ENCODE data around the gene PAF1. TPM values are rescaled to one million over a fixed set of nuclear protein-coding genes. Genes with fewer than 3 reads are reported as not detected.

Gene PAF1
- total RNA-seq, 1 donor from 2014 or later = 34.5 TPM

DNA sequence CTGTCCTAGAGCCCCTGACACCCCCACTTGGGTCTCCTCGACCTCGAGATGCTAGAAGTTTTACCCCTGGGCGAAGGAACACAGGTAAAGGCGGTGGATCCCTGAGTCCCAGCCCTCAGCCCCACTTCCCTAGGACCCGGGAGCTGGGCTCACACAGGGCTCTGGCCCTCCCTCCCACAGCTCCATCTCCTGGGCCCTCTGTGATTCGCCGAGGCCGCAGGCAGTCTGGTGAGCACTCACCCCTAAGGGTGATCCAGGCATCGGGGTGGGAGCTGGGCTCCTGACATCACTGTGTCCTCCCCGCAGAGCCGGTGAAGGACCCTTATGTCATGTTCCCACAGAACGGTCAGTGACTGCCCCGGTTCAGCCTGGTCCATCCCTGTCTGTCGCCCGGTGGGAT is 29.9 kb upstream of the PAF1 start:
- peak; percentile 49 for DNase-seq (ENCODE audit: missing footprints)

DNA sequence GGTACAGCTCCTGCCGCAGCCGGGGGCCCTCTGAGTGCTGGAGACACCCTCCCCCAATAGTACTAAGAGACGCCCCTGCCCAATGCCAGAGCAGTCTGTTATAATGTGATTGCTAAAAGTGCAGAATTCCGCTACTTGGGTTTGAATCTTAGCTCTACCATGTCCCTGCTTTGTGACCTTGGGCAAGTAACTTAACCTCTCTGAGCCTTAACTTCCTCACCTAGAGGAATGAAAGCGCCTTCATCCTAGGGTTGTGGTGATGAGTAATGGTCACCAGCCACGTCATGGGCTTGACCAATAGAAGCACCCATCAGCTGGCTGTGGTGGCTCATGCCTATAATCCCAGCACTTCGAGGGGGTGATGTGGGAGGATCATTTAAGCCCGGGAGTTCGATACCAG is 28.1 kb upstream of the PAF1 start:
- intact Hi-C loops (cut with DNase I) = no loop called here
- ATAC-seq = no peak
- no peak for DNase-seq (ENCODE audit: missing footprints)

More for the DNA sequence above, 29.9 kb upstream of the PAF1 start:
- ATAC-seq = no peak
- intact Hi-C loops (cut with DNase I) = no loop called here

DNA sequence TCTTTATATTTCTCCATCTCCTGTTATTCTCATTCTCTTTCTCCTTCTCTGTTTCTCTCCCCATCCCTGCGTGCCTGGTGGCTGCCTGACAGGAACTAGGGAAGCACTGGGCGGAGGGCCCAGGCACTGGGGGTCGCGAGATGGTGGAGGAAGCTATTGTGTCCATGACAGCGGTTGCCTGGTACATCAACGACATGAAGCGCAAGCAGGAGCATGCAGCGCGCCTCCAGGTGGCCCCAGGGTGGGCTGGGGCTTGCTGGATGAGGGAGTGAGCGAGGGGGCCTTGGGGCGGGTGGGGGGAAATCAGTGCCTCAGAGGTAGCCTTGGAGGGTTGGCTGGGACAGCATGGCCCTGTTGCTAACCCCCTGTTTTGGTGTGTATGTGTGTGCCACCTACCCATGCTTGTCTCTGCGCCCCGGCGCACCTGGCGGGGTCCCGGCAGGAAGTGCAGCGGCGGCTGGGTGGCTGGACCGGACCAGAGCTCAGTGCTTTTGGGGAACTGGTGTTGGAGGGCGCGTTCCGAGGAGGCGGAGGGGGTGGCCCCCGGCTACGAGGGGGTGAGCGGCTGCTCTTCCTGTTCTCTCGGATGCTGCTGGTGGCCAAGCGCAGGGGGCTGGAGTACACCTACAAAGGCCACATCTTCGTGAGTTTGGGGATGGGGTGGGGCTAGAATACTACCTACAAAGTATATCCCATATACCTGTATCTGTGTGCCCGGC is 26.7 kb upstream of the PAF1 start:
- DNase-seq (ENCODE audit: missing footprints) (no peak), ATAC-seq (no peak)
- intact Hi-C loops (cut with DNase I) = no loop called here

DNA sequence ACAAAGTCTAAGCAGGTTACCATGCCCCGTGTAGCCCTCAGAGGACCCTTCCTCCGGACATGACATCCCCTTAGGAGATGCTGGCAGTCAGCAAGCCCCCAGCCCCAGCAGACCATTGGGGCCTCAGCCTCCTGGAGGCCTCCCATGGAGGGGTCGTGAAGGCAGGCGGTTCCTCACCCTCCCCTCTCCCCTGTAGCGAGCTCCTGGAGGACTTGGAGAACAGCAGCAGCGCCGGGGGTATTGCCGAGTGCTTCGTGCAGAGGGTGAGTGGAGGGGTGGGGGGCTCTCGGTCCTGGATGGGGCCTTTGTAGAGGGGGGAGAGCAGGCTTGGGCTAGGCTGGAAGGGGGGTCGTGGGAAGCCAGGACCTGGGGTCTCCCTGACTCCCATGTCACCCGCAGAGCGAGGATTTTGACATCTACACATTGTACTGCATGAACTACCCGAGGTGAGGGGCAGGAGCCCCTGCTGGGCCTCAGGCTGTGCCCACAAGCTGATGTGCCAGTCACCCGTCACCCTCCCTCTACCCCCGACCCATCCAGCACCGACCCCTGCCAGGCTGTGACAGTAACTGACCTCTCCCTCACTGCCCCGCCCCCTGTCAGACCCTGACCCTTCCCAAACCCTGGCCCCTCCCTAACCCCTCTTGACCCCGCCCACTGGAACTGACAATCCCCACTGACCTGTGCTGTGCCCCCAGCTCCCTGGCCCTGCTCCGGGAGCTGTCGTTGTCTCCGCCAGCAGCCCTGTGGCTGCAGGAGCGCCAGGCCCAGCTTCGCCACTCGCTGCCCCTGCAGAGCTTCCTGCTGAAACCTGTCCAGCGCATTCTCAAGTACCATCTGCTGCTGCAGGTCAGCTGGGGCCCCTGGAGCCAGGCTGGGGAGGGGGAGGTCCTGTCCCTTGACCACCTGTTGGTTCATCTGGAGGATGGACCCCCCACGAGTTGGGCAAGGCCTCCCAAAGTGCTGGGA is 25.5 kb upstream of the PAF1 start:
- DNase-seq (ENCODE audit: missing footprints) (peak; percentile 47), ATAC-seq (no peak)
- intact Hi-C loops (cut with DNase I) = no loop called here

DNA sequence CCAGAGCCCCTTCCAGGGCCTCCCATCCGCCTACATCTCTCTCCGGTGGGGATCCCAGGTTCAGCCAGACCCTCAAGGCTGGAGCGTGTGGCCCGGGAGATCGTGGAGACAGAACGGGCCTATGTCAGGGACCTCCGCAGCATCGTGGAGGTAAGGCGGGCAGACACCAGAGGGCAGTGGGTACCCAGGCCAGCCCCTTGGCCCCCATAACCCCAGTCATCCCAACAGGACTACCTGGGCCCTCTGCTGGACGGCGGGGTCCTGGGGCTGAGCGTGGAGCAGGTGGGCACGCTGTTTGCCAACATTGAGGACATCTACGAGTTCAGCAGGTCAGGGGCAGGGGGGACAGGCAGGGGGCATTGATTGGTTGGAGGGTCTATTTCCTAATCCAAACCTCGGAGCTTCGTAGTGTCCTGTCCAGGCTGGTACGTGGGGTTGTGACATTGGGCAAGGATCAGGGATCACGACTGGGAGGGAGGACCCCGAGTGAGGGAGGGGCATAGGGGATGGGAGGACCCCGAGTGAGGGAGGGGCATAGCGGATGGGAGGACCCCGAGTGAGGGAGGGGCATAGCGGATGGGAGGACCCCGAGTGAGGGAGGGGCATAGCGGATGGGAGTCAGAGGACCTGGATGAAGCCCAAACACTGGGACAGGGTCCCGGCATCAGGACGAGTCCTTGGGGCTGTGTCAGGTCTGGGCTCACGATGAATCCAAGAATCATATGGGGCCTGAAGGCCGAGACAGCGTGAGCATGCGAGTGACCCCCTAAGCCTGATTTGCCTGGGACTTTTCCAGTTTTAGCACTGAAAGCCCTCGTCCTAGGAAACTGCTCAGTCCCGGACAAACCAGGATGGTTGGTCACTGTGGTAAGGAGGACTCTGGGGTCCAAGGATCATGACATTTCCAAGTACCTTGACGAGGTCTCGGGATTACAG is 24.5 kb upstream of the PAF1 start:
- ATAC-seq = no peak
- intact Hi-C loops (cut with DNase I) = no loop called here
- peak; percentile 58 for DNase-seq (ENCODE audit: missing footprints)

DNA sequence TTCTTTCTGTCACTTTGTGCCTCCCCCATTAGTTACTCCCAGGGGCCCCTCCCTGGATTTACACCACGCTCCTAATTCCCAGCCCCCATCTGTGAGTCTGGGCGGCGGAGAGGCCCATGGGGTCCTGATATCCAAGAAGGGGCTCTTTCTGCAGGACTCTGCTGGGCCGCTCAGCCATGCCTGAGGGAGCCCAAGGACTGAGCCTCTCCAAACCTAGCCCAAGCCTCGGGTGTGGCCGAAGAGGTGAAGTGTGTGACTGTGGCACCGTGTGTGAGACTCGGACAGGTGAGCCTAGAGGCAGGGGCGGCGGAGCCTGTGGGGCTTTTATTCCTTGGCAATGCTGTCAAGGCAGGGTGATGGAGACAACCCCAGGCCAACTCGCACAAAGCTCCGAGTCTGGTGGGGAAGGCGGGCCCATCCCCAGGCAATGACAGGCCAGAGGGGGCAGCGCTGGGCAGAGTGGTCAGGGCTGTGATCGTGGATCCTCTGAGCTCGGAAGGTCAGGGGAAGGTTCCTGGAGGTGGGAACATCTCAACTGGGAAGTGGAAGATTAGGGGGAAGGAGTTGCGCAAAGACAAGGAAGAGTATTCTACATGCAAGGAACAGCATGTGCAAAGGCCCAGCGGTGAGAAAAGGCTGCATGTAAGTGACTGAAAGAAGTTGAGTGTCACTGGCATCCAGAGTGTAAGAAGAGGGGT is 23.2 kb upstream of the PAF1 start:
- ATAC-seq = no peak
- intact Hi-C loops (cut with DNase I) = loop anchor here (2.0 to 5.0 kb wide), 3 partner anchors 21 to 287 kb away; partner anchors contain the start of genes PAK4, RPS16 and SAMD4B
- peak; percentile 60 for DNase-seq (ENCODE audit: missing footprints)

DNA sequence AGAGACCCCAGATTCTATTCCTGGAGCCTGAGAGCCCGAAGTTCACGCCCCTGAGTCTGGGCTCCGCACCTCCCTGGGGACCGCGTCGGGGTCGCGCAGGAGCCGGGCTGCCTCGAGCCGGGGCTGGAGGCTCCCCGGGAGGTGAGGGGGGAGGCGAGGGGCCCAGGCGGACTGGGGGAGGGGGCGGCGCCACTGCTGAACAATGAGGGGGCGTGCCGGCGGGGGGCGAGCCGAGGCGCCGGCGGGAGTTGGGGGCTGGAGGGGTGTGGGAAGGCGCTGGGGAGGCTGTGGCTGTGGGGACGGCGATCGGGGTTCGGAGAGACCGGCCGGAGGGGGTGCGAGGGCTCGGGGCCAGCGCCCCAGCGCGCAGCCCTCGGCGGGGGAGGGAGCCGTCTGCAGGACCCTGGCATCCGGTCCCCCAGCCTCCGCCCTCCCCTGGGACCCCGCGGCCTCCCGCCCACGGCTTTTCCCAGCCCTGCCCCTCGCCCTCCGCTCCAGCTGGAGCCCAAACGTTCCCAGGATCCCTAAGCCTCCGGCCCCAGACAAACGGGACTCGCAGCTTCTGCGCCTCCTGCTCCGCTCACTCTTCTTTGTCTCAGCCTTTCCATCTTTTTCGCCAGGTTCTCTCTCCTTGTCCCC is 22.5 kb upstream of the PAF1 start:
- ATAC-seq = no peak
- peak; percentile 87 for DNase-seq (ENCODE audit: missing footprints)
- intact Hi-C loops (cut with DNase I) = loop anchor here (2.0 to 5.0 kb wide), 3 partner anchors 21 to 286 kb away; partner anchors contain the start of genes PAK4, RPS16 and SAMD4B

DNA sequence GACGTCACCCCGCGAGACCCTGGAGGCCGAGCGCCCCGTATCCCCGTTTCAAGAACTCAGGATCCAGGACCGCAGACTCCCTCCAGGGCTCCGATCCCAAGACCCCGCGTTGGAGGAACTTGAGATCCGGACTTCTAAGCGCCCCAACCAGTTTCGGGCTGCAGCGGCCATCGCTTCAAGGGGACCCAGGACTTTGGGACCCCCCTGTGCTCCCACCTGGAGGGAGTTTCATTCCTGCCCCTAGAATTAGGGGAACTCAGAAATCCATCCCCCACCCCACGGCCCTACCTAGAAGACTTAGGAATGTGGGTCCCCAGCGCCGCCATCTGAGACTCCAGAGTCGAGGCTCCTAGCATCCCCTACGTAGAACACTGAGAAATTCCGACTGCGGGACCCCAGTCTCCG is 22.0 kb upstream of the PAF1 start:
- no peak for ATAC-seq
- intact Hi-C loops (cut with DNase I) = loop anchor here (1.0 to 5.0 kb wide), 4 partner anchors 10 to 286 kb away; partner anchors contain the start of genes PAK4, RPS16 and SAMD4B
- DNase-seq (ENCODE audit: missing footprints) = no peak

DNA sequence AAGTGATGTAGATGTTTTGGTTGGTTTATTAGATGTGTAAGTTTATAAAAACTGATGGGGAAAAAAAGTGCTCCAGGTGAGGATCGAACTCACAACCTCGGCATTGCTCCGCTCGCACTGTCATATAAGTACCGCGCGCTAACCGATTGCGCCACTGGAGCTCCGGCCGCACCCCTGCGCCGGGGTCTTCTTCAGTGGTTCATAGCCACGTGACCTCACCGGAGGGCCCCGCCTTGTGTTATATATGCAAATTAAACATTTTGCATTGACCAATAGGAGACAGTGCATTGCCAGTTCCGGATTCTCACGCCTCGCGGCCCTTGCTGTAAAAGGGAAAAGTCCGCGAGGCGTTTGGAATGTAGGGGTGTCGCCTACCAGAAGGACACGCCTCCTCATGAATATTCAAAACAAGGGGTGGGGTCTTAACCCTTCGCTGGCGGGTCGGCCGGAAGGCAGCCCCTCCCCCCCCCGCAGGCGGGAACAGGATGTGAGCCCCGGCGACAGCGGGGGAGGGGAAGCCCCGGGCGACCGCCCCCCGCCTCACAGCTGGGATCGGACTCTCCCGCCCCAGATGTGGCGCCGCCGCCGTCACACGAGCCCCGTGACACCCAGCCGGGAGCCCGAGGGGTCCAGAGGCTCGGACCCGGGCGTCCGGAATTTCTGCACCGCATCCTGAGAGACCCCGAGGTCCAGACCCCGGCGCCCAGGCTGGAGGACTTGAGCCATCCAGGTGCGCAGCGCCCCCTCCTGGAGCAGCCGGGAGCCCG is 21.4 kb upstream of the PAF1 start, which contains the start of gene PLEKHG2:
Gene PLEKHG2 (plus strand): TSS at position 570 of the 767 bp plus-strand sequence. CDS start 1,418 bp downstream, outside the sequence.
- intact Hi-C loops (cut with DNase I) = loop anchor here (1.0 to 5.0 kb wide), 4 partner anchors 9 to 285 kb away; partner anchors contain the start of genes PAK4, RPS16 and SAMD4B
- peak; percentile 70 for ATAC-seq
- peak; percentile 98 for DNase-seq (ENCODE audit: missing footprints)

DNA sequence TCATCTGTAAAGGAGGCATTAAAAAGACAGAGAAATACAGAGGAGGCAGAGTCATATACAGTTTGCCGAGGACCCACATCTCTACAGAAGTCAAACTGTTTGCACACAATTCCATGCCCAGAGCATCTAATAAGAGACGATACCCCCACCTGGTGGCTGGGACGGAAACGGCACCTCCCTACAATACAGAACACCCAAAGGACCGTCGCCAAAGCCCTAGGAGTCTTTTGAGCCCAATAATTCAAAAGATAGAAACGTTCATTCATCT is 20.9 kb upstream of the PAF1 start:
- DNase-seq (ENCODE audit: missing footprints) = peak; percentile 93
- ATAC-seq = peak; percentile 38
- intact Hi-C loops (cut with DNase I) = loop anchor here (1.0 to 5.0 kb wide), 5 partner anchors 8 to 284 kb away; partner anchors contain the start of genes PAK4, RPS16 and SAMD4B

DNA sequence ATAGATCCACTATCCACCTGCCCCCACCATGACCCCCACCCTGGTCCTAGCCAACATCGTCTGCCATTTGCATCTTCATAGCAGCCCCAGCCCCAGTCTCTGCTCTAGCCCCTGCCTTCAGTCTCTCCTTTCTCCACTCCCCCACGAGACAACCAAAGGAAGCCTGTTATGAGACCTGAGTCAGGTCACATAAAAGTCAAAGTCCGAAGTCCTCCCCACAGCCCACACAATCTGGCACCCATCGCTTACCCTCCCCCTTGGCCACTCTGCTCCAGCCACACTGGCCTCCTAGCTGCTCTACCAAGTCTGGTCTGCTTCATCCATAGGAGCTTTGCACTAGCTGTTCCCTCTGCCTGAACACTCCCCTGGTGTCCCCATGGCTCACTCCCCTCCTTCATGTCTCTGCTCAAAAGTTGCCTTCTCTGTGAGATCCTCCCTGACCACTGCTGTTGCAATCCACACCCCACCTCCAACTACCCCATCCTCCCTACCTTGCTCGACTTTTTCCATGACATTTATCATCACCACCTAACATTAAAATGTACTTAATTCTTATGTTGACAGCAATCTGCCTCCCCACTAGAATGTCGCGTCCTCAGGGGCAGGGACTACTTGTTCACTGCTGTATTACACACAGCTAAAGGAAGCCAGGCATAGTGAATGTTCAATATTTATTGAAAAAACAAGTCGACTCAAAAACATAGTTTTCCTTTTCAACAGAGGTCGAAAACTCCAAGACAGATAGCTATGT is 20.4 kb upstream of the PAF1 start:
- intact Hi-C loops (cut with DNase I) = loop anchor here (1.0 to 5.0 kb wide), 3 partner anchors 14 to 284 kb away; partner anchors contain the start of genes PAK4 and SAMD4B
- no peak for ATAC-seq
- DNase-seq (ENCODE audit: missing footprints) = peak; percentile 71

DNA sequence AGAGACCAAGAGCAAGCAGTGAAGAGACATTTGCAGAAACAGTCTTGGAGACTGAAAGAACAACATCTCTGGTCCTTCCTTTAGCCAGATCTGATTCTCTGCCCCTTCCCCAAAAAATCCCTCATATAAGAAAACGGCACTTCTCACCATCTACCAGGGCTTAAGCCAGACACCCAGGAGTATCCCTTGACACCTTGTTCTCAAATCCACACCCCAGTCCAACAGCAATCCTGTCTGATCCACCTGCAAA is 19.9 kb upstream of the PAF1 start:
- intact Hi-C loops (cut with DNase I) = loop anchor here (1.0 to 5.0 kb wide), 3 partner anchors 13 to 283 kb away; partner anchors contain the start of genes PAK4 and SAMD4B
- DNase-seq (ENCODE audit: missing footprints) (no peak), ATAC-seq (no peak)

DNA sequence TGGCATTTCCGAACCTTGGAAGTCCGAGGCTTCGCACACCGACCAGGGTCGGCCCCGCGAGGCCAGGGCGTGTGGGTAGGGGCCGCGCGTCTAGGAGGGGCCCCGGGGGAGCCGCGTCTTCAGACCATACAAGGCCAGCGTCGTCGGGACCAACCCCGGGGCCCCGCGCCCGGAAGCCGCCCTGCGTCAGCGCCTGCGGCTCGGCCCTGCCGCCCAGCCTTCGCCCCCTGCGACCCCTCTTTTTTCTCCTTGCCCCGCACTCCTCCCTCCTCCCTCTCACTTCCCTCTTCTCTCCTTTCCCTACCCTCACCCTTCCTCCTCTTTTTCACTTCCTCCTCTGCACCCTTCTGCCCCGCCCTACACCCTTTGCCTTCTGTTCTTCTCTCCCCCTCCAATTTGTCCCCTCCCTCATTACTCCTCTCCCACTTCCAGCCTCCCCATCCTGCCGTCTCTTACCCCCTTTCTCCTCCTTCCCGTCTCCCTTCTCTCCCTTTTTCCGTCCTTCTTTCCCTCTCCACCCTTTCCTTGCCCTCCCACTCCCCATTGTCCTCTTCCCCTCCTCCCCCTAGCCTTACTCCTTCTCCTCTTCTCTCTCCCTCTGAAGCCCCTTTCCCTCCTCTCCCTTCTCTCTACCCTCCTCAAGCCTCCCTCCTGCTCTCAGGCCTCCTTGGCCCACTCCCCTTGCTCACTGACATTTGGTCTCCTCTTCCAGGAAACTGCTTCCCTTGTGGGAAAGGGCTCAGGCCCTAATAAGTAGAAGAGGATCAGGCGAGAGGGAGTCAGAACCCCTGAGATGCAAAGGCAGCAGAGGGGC is 19.3 kb upstream of the PAF1 start:
- DNase-seq (ENCODE audit: missing footprints) (peak; percentile 93), ATAC-seq (peak; percentile 36)
- intact Hi-C loops (cut with DNase I) = loop anchor here (5.0 kb wide), 2 partner anchors 68 to 283 kb away; partner anchors contain the start of genes PAK4 and SAMD4B

DNA sequence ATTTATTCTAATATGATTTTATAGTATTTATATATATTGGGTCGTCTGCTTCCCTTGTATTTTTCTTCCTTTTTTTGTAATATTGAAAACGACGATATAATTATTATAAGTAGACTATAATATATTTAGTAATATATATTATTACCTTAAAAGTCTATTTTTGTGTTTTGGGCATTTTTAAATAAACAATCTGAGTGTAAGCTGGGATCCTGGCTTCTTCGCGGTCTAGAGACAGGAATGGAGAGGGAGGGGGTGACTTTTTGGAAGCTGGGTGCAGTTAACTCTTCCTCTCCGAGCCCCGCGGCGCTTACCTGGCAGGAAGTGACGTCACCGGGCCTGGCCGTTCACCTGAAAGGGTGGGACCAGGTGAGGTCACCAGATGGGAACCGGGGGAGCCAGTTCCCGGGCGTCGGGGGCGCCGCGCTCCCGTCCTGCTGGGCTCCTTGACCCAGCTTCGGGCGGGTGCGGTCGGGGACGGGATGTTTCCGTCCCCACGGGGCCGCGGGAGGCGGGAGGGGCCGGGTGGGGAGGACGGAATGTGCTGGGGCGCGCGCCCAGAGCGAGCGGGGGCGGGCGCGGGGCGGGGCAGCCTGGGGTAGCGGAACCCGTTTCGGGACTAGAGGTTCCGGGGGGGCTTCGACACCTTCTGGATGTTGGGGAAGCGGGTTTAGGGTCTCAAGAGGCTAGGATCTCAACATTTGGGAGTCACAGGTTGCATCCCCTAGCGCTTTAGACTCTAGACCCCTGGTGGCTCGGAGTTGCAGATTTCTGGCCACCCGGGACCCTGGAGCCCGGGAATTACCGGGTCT is 18.5 kb upstream of the PAF1 start:
- DNase-seq (ENCODE audit: missing footprints) (peak; percentile 96), ATAC-seq (peak; percentile 49)
- intact Hi-C loops (cut with DNase I) = loop anchor here (5.0 kb wide), 2 partner anchors 67 to 282 kb away; partner anchors contain the start of genes PAK4 and SAMD4B
